Activated T-helper 1 cell treated with anti-CD3 and anti-CD28 coated beads, Interleukin-2, amount 50 U/mL, for 16 hours (primary cell): Measurements from ENCODE around the gene RTP4.

Experiments
- DNase-seq, 2 donors: peaks; one replicate each; pipeline ENCODE4 v3.0.0-alpha.2; 2020; ENCODE audit warnings: low read depth in 1 of 2, low spot score in 1 of 2

Gene RTP4, protein sequence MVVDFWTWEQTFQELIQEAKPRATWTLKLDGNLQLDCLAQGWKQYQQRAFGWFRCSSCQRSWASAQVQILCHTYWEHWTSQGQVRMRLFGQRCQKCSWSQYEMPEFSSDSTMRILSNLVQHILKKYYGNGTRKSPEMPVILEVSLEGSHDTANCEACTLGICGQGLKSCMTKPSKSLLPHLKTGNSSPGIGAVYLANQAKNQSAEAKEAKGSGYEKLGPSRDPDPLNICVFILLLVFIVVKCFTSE

GRCh38 chr3:187368251-187369088 is at the start of gene RTP4:
RTP4 (plus strand) TSS chr3:187368385; CDS start chr3:187368442, 57 bp downstream.
- no peak for DNase-seq

- DNase-seq, result peak in 1 of 2 donors; percentile 13
Measured at GRCh38 chr3:187318819-187319616, 49.2 kb upstream of the RTP4 start.

GRCh38 chr3:187319699-187320302 is 48.4 kb upstream of the RTP4 start:
- DNase-seq, result peak in 1 of 2 donors; percentile 11

DNA sequence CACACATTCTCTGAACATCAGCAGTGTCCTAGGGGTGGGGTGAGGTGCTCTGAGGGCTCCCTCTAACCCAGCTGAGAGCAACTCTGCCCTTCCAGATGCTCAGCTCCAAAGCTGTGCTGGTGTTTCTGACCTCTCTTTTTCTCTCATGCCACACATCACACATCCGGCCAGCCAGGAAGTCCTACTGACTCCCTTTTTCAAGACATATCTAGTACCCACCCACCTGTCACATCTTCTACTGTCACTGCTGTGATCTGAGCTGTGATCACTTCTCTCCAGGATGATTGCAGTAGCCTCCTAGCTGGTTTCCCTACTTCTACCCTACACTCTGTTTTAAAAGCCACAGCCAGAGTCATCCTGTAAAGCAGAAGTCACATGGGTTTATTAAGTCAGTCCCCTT is 46.4 kb upstream of the RTP4 start:
- DNase-seq, result no peak

DNA sequence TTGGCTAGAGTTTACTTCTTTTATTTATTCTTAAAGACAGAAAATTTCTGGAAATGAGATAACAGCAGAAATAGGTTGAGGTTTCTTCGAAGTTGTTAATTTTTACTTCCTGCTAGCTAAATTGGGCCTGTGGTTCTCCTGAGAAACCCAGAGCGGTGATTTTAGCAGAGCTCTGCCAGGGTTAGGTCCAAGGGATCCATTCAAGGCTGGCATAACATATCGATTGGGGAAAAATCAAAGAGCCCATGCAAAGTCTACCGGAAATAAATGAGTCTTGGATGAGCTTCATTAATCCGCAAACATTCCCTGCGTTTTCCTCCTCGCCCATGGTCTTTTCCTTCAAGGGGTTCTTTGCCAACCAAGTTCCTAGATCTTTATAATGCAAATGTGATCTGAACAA is 45.9 kb upstream of the RTP4 start:
- no peak for DNase-seq

GRCh38 chr3:187323091-187323490 is 45.1 kb upstream of the RTP4 start:
- no peak for DNase-seq

DNA sequence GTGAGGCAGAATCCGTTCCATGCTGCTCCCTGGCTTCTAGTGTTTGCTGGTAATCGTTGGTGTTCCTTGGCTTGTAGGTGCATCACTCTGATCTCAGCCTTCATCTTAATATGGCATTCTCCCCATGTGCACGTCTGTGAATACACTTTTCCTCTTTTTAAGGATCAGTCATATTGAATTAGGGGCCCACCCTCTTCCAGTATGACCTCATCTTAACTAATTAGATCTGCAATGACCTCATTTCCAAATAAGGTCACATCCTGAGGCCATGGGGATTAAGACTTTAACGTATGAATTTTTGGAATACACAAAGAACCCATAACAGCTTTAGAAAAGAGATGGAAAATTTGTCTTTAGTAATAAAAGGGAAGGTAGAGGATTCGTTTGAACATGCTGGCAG is 42.6 kb upstream of the RTP4 start:
- DNase-seq, result no peak

GRCh38 chr3:187327845-187328244 is 40.3 kb upstream of the RTP4 start:
- no peak for DNase-seq

DNA sequence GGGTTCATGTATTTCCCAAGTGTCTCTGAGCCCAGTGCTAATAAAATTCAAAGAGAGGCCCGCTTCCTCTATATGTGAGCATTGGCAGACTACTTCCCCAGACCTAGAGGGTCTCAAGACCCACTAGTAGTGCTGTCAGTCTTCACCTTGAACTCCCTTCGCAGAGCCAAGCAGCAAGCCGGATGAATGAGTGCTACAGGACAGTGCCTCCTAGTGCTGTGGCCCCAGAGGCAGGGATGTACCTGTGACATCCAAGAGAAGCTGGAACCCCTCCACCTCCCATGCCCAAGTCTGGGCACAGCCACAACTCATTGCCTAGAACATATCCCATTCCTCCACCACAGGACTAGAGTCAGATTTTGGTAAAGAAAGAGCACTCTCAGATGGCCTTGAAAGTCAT is 39.5 kb upstream of the RTP4 start:
- no peak for DNase-seq

- no peak for DNase-seq
Measured at GRCh38 chr3:187334904-187335303, 33.3 kb upstream of the RTP4 start.

GRCh38 chr3:187336322-187336721 is 31.9 kb upstream of the RTP4 start:
- no peak for DNase-seq

DNA sequence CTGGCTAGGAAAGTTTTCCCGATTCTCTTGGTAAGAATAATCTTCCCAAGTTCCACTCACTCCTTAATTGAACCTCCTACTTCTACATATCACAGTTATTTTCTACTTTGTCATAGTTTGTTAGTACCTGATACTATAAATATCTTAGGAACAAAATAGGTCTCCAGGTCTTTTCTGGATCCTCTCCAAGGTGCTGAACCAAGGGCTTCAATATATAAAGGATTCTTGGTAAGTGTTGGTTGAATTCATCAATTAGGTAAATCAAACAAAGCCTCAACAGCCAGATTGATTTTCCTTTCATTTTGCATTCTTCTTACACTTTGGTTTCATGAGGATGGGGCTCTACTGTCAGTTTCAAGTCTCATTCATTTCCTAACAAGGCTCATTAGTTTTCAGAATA is 27.6 kb upstream of the RTP4 start:
- no peak for DNase-seq

DNA sequence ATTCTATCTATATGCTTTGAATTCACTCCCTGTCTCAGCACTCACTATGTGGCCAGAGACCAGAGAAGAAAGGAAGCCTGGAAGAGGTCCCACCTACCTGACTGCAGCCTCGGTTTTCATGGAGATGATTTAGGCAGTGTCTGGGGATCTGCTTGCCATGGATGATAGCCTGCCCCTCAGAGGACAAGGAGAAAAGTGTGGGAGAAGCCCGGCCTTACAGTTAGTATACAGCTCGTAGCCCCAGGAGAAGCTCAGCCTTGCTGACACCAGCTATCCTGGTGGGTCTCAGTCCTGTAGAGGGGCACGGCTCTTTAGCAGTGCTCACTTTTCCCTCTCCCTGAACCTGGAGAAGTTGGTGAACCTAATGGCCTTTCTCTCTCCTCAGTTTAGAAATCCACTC is 25.9 kb upstream of the RTP4 start:
- DNase-seq, result no peak

DNA sequence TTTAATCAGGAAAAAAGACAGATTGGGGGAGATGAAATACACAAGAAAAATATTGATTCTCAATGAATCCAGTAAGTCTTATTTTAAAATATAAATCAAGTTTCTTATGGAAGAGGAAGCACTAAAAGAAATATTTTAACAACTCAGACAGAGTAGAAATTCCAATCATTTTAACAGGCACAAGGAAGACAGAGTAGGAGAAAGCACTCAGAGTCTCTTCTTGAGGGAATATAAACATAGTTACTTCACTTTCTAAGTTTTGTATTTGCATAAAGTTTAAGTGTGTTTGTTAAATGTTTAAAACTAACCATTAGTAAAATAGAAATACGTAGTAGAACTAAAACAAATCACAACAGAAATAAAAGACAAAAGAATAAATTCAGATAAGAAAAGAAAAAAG is 24.5 kb upstream of the RTP4 start:
- no peak for DNase-seq

GRCh38 chr3:187352581-187353575 is 15.3 kb upstream of the RTP4 start:
- no peak for DNase-seq

DNA sequence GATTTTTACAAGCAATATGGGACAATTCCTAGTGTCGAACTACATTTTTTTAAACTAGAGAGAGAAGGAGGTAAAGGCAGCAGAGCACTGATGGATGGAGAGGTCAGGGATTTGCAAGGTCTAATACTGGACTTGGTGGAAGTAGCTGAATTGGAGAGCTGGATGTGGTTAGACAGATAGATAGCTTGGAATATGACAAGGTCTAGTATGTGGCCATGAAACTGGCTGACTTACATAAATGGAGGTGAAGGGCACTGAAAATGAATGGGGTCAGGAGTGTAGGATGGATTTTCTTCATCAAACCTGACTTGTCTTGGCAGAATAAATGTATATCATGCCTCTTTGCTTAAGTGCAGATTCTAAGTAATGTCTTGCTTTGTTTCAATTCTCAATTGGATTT is 10.1 kb upstream of the RTP4 start:
- no peak for DNase-seq

- DNase-seq, result no peak
Measured at GRCh38 chr3:187359798-187360486, 8.2 kb upstream of the RTP4 start.

DNA sequence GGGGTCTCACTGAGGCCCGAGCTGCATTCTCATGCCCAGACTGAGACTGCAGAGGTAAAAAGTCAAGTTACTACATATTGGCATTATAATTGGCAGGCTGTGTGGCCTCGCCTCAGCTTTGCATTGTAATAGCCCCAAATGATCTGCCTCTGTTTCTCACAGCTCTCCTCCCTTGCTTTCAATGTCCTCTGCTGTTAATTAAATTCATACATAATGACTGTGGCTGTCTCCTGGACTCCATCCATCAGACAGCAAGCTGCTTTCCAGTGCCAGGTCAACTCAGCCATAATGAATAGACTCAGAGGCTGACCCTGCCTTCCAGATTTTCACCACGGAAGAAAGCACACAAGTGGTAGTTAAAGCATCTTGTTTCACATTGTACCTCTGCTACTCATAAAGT is 7.6 kb upstream of the RTP4 start:
- no peak for DNase-seq

GRCh38 chr3:187361835-187362234 is 6.3 kb upstream of the RTP4 start:
- DNase-seq, result no peak
